T-helper 1 cell treated with Interleukin-12 subunit alpha and Interleukin-12 subunit beta and Interleukin-4 antibody, amounts not matched to agents 30 μg/mL and 1 μg/mL, for 36 hours (primary cell): ENCODE measurements around the gene NELFCD.

Source experiments
- H3K27ac Mint-ChIP-seq: one replicate; pipeline ENCODE4 v1.8.0; 2021; ENCODE audit warnings: mild to moderate bottlenecking, mixed read lengths
- H3K27me3 Mint-ChIP-seq: one replicate; pipeline ENCODE4 v1.8.0; 2021; ENCODE audit warnings: low read depth, mixed read lengths
- H3K36me3 Mint-ChIP-seq: one replicate; pipeline ENCODE4 v1.8.0; 2021; ENCODE audit warnings: low read depth, mixed read lengths
- H3K4me1 Mint-ChIP-seq: one replicate; pipeline ENCODE4 v1.8.0; 2021; ENCODE audit warnings: low read depth, mixed read lengths
- H3K4me3 Mint-ChIP-seq: one replicate; pipeline ENCODE4 v1.8.0; 2021; ENCODE audit warnings: mild to moderate bottlenecking, moderate library complexity, mixed read lengths
- H3K9me3 Mint-ChIP-seq: one replicate; pipeline ENCODE4 v1.8.0; 2021; ENCODE audit warnings: mixed read lengths

NELFCD gene

GRCh38 chr20:59015812-59016711 is 35.0 kb downstream of the NELFCD start:
- Mint-ChIP-seq H3K27me3 (no peaks in the 10 kb centered on the region), H3K27ac (no peak overlapping the region), H3K4me1 (peaks cover 43% of the 10 kb centered on the region), H3K36me3 (peaks cover 6% of the 10 kb centered on the region), H3K9me3 (no peaks in the 10 kb centered on the region), H3K4me3 (no peak overlapping the region)

- H3K4me3 Mint-ChIP-seq, result no peak overlapping the region
- H3K36me3 Mint-ChIP-seq, result peaks cover 2% of the 10 kb centered on the region
- no peaks in the 10 kb centered on the region for H3K9me3 Mint-ChIP-seq
- H3K27me3 Mint-ChIP-seq, result no peaks in the 10 kb centered on the region
- peaks cover 35% of the 10 kb centered on the region for H3K4me1 Mint-ChIP-seq
- peak overlapping the region; percentile 8 for H3K27ac Mint-ChIP-seq
These were observed 35.9 kb downstream of the NELFCD start for GRCh38 chr20:59016795-59017492.

- Mint-ChIP-seq H3K36me3 (peaks cover 7% of the 10 kb centered on the region), H3K9me3 (no peaks in the 10 kb centered on the region), H3K4me1 (peaks cover 32% of the 10 kb centered on the region), H3K27ac (peak overlapping the region; percentile 8), H3K27me3 (no peaks in the 10 kb centered on the region), H3K4me3 (no peak overlapping the region)
These were observed 36.6 kb downstream of the NELFCD start for GRCh38 chr20:59017493-59018231.

- no peak overlapping the region for H3K4me3 Mint-ChIP-seq
- no peak overlapping the region for H3K27ac Mint-ChIP-seq
- peaks cover 26% of the 10 kb centered on the region for H3K4me1 Mint-ChIP-seq
These were observed 37.8 kb downstream of the NELFCD start for GRCh38 chr20:59018817-59019216.

GRCh38 chr20:59019217-59019616 is 38.2 kb downstream of the NELFCD start, which contains the start of gene TUBB1:
TUBB1 (plus strand) TSS chr20:59019429; CDS start chr20:59019523, 94 bp downstream.
- Mint-ChIP-seq H3K27me3 (no peaks in the 10 kb centered on the region), H3K27ac (no peak within 1 kb of the TSS), H3K4me1 (peaks cover 22% of the 10 kb centered on the region), H3K9me3 (no peaks in the 10 kb centered on the region), H3K4me3 (no peak within 1 kb of the TSS), H3K36me3 (peaks cover 10% of the 10 kb centered on the region)

More at GRCh38 chr20:59018817-59019216, 37.8 kb downstream of the NELFCD start:
- no peaks in the 10 kb centered on the region for H3K27me3 Mint-ChIP-seq
- peaks cover 11% of the 10 kb centered on the region for H3K36me3 Mint-ChIP-seq
- H3K9me3 Mint-ChIP-seq, result no peaks in the 10 kb centered on the region

GRCh38 chr20:59020938-59021551 is 40.0 kb downstream of the NELFCD start:
- H3K27me3 Mint-ChIP-seq, result no peaks in the 10 kb centered on the region
- no peak overlapping the region for H3K4me3 Mint-ChIP-seq
- peaks cover 13% of the 10 kb centered on the region for H3K4me1 Mint-ChIP-seq
- peaks cover 16% of the 10 kb centered on the region for H3K36me3 Mint-ChIP-seq
- H3K9me3 Mint-ChIP-seq, result no peaks in the 10 kb centered on the region
- H3K27ac Mint-ChIP-seq, result no peak overlapping the region

GRCh38 chr20:59022754-59023153 is 41.7 kb downstream of the NELFCD start:
- Mint-ChIP-seq H3K27me3 (no peaks in the 10 kb centered on the region), H3K4me1 (peaks cover 9% of the 10 kb centered on the region), H3K4me3 (no peak overlapping the region), H3K27ac (no peak overlapping the region), H3K9me3 (no peaks in the 10 kb centered on the region), H3K36me3 (peaks cover 31% of the 10 kb centered on the region)

GRCh38 chr20:59023616-59024015 is 42.6 kb downstream of the NELFCD start:
- Mint-ChIP-seq H3K27me3 (no peaks in the 10 kb centered on the region), H3K36me3 (peaks cover 35% of the 10 kb centered on the region), H3K4me3 (no peak overlapping the region), H3K9me3 (no peaks in the 10 kb centered on the region), H3K27ac (no peak overlapping the region), H3K4me1 (peaks cover 15% of the 10 kb centered on the region)

- H3K36me3 Mint-ChIP-seq, result peaks cover 40% of the 10 kb centered on the region
- peaks cover 20% of the 10 kb centered on the region for H3K4me1 Mint-ChIP-seq
- H3K27me3 Mint-ChIP-seq, result no peaks in the 10 kb centered on the region
- no peaks in the 10 kb centered on the region for H3K9me3 Mint-ChIP-seq
- no peak overlapping the region for H3K27ac Mint-ChIP-seq
- no peak overlapping the region for H3K4me3 Mint-ChIP-seq
These were observed 43.1 kb downstream of the NELFCD start for GRCh38 chr20:59024111-59024530.

GRCh38 chr20:59025086-59025485 is 44.0 kb downstream of the NELFCD start:
- Mint-ChIP-seq H3K27me3 (no peaks in the 10 kb centered on the region), H3K36me3 (peaks cover 48% of the 10 kb centered on the region), H3K27ac (no peak overlapping the region), H3K4me1 (peaks cover 28% of the 10 kb centered on the region), H3K4me3 (no peak overlapping the region), H3K9me3 (no peaks in the 10 kb centered on the region)

- H3K27ac Mint-ChIP-seq, result no peak overlapping the region
- no peaks in the 10 kb centered on the region for H3K27me3 Mint-ChIP-seq
- H3K4me3 Mint-ChIP-seq, result no peak overlapping the region
- H3K9me3 Mint-ChIP-seq, result no peaks in the 10 kb centered on the region
- peaks cover 52% of the 10 kb centered on the region for H3K36me3 Mint-ChIP-seq
- H3K4me1 Mint-ChIP-seq, result peaks cover 33% of the 10 kb centered on the region
These were observed 44.5 kb downstream of the NELFCD start for GRCh38 chr20:59025511-59025910.

GRCh38 chr20:59026904-59027740 is 46.1 kb downstream of the NELFCD start:
- H3K27ac Mint-ChIP-seq, result no peak overlapping the region
- H3K27me3 Mint-ChIP-seq, result no peaks in the 10 kb centered on the region
- H3K4me1 Mint-ChIP-seq, result peaks cover 42% of the 10 kb centered on the region
- H3K9me3 Mint-ChIP-seq, result no peaks in the 10 kb centered on the region
- H3K36me3 Mint-ChIP-seq, result peaks cover 58% of the 10 kb centered on the region
- no peak overlapping the region for H3K4me3 Mint-ChIP-seq

GRCh38 chr20:59027741-59028320 is 46.8 kb downstream of the NELFCD start:
- H3K4me1 Mint-ChIP-seq, result peaks cover 44% of the 10 kb centered on the region
- no peak overlapping the region for H3K27ac Mint-ChIP-seq
- H3K4me3 Mint-ChIP-seq, result no peak overlapping the region
- peaks cover 51% of the 10 kb centered on the region for H3K36me3 Mint-ChIP-seq
- H3K9me3 Mint-ChIP-seq, result no peaks in the 10 kb centered on the region
- no peaks in the 10 kb centered on the region for H3K27me3 Mint-ChIP-seq
